Measurements from ENCODE around the gene HES2.

DNA sequence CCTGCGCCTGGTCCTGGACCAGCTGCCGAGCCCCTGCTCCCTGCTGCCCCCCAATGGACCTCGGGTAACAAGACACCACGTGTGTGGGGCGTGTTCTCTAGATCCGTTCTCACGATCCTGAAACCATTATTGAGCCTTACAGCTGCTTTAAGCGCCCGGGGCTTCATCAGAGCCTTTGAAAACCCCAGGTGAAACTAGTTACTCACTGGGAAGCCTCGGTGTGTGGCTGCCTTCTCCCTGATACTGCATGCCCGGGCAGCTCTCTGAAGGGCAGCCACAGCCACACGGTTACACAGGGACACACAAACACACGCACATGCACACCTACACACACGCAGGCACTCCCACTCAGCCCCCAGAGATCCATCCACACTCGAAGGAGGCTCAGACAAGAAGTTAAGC, 5.3 kb downstream of the HES2 start:
- TF ChIP-seq, protein P1, sequence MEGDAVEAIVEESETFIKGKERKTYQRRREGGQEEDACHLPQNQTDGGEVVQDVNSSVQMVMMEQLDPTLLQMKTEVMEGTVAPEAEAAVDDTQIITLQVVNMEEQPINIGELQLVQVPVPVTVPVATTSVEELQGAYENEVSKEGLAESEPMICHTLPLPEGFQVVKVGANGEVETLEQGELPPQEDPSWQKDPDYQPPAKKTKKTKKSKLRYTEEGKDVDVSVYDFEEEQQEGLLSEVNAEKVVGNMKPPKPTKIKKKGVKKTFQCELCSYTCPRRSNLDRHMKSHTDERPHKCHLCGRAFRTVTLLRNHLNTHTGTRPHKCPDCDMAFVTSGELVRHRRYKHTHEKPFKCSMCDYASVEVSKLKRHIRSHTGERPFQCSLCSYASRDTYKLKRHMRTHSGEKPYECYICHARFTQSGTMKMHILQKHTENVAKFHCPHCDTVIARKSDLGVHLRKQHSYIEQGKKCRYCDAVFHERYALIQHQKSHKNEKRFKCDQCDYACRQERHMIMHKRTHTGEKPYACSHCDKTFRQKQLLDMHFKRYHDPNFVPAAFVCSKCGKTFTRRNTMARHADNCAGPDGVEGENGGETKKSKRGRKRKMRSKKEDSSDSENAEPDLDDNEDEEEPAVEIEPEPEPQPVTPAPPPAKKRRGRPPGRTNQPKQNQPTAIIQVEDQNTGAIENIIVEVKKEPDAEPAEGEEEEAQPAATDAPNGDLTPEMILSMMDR (IDR thresholded peaks at IDR 0.05): peak in 11 of 12 donors; percentile 9 to 53 (median 36)
- no peak for TF ChIP-seq POLR2A (IDR thresholded peaks at IDR 0.05)

All from heart left ventricle (tissue), 13 donors.